ENCODE results near the gene NLE1. TPM values are rescaled to one million over a fixed set of nuclear protein-coding genes. Genes with fewer than 3 reads are reported as not detected.

The NLE1 gene
- total and polyA plus RNA-seq, 2 of the 8 experiments (the other 6 are each of a cell fraction or from before 2014, with no cell fraction given), result 50.4 to 51.5 TPM

DNA sequence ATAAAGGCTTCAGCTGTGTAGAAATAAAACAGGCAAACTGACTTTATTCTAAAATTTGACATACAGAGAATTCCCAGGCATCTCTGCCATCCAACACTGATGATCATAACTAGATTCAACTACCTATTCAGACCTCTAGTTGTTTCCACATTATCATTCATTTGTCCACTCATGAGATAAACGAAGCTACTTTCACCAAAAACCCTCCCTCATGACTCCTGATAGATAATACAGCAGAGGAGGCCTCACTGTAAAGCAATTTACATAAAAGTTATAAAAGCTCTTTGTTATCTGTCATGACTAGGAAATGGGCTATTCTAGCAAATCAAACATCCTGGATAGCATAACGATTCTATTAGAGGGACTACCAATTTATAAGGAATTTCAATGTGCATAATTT, 59.0 kb downstream of the NLE1 start:
- H2BK12ac ChIP-seq (ENCODE audit: low read depth, low read length), result no peak overlapping the region
- ChIA-PET POLR2A (ENCODE audit: partially characterized antibody) (interaction anchor here (1.0 to 1.8 kb wide), 5 partner anchors 13 to 72 kb away, joined by 3 to 9 read pairs (median 3); partner anchors contain the start of genes FNDC8 and RAD51D), CTCF (ENCODE audit: partially characterized antibody) (no interaction called here)
- H3K27ac ChIP-seq (ENCODE audit: low read depth, low read length), result no peak overlapping the region
- no peak for DNase-seq (ENCODE audit: low read depth in 1 of 2, low spot score in 2 of 2)
- H3K9ac ChIP-seq (replicated peaks in 1 of 4; ENCODE audit: extremely low read depth in 1 of 4, low read depth in 3 of 4, low read length in 3 of 4), result no peak overlapping the region
- no peak overlapping the region for H2AK5ac ChIP-seq (ENCODE audit: low read depth, low read length)
- no peaks in the 10 kb centered on the region for H4K20me1 ChIP-seq (replicated peaks in 1 of 2; ENCODE audit: control insufficient read depth in 1 of 2, insufficient read depth in 2 of 2, low read length in 2 of 2)
- H4K91ac ChIP-seq (replicated peaks; ENCODE audit: insufficient read length, low read length), result no peak overlapping the region
- 69% methylated on average over 2 of the region's 2 CpGs; no CpG with 5 or more reads in 1 of the 2 experiments for WGBS, 2 experiments (ENCODE audit: extremely low coverage in 1 of 2, insufficient coverage in 1 of 2, insufficient read length in 1 of 2, insufficient replicate concordance in 2 of 2, low coverage in 1 of 2, low lambda C conversion rate in 2 of 2, missing lambda C conversion rate in 1 of 2)
- H3K4me1 ChIP-seq (replicated peaks in 1 of 4; ENCODE audit: control insufficient read depth in 3 of 4, insufficient read depth in 4 of 4, low read length in 3 of 4), result peaks cover 5 to 19% (median 13%) of the 10 kb centered on the region in 4 experiments; a peak in 6 of 7 replicates
- H3K79me2 ChIP-seq (ENCODE audit: control insufficient read depth in 1 of 2, insufficient read depth in 2 of 2, low read length in 2 of 2), result peaks cover 0 to 8% of the 10 kb centered on the region in 2 experiments; a peak in 1 of 4 replicates
- no peak overlapping the region for H3K56ac ChIP-seq (replicated peaks; ENCODE audit: insufficient read length, low read depth, low read length)
- H3K23ac ChIP-seq (ENCODE audit: insufficient read length), result no peak overlapping the region
- H3K23me2 ChIP-seq (ENCODE audit: low read depth, low read length), result peaks cover under 1% of the 10 kb centered on the region; the same call in 1 of the 2 replicates
- no peak for FAIRE-seq
- no peak overlapping the region for H3K14ac ChIP-seq (ENCODE audit: insufficient read length)
- H3K4me2 ChIP-seq (ENCODE audit: insufficient read depth in 1 of 2, low read depth in 2 of 2, low read length in 2 of 2), result no peak overlapping the region
- H4K5ac ChIP-seq (ENCODE audit: insufficient read length, low read depth, low read length), result no peak overlapping the region
- H3K36me3 ChIP-seq (ENCODE audit: control insufficient read depth in 2 of 4, insufficient read depth in 4 of 4, low read length in 3 of 4), result no peaks in the 10 kb centered on the region
- no peak overlapping the region for H3K4me3 ChIP-seq (ENCODE audit: extremely low read depth in 1 of 4, insufficient read depth in 2 of 4, low read depth in 3 of 4, low read length in 4 of 4)
- H3K9me3 ChIP-seq (ENCODE audit: insufficient read depth in 2 of 2, low read depth in 1 of 2, low read length in 1 of 2), result no peaks in the 10 kb centered on the region
- no peak overlapping the region for H2AFZ ChIP-seq (ENCODE audit: low read length)
- H2BK15ac ChIP-seq (ENCODE audit: low read length), result no peak overlapping the region
- no peak overlapping the region for H3K18ac ChIP-seq (ENCODE audit: extremely low read depth, low read length)
- H2BK5ac ChIP-seq (ENCODE audit: low read depth, low read length), result no peak overlapping the region
- H2BK20ac ChIP-seq (ENCODE audit: low read length), result no peak overlapping the region
- H3K27me3 ChIP-seq (replicated peaks in 1 of 4; ENCODE audit: control insufficient read depth in 3 of 4, extremely low read depth in 1 of 4, insufficient read depth in 3 of 4, low read length in 3 of 4), result no peaks in the 10 kb centered on the region
- H2BK120ac ChIP-seq (replicated peaks; ENCODE audit: low read depth, low read length), result no peak overlapping the region
- H4K8ac ChIP-seq (ENCODE audit: extremely low read depth, insufficient read depth, low read length), result no peak overlapping the region
- H3K4ac ChIP-seq (replicated peaks; ENCODE audit: insufficient read length, low read depth, low read length), result no peak overlapping the region
- no peaks in the 10 kb centered on the region; the same call in 1 of the 2 replicates for H3K79me1 ChIP-seq (ENCODE audit: low read depth, low read length)
- TF ChIP-seq POU5F1 (IDR thresholded peaks at IDR 0.05; ENCODE audit: low read depth, low read length) (no peak), CBX5 (IDR thresholded peaks at IDR 0.05; ENCODE audit: low read depth, low read length) (no peak), ZNF274 (IDR thresholded peaks at IDR 0.05; ENCODE audit: borderline replicate concordance, extremely low read depth, low read length) (no peak), KDM1A (IDR thresholded peaks at IDR 0.05; ENCODE audit: borderline replicate concordance, low read length) (no peak), NRF1 (IDR thresholded peaks at IDR 0.05; ENCODE audit: low read depth, low read length) (no peak), CTBP2 (IDR thresholded peaks at IDR 0.05; ENCODE audit: borderline replicate concordance, insufficient read depth, insufficient read length, low read length) (no peak), EP300 (IDR thresholded peaks at IDR 0.05; ENCODE audit: borderline replicate concordance in 1 of 2, low read depth in 2 of 2, low read length in 2 of 2) (no peak), GABPA (IDR thresholded peaks at IDR 0.05; ENCODE audit: borderline replicate concordance, insufficient read depth, low read length) (no peak), KDM4A (IDR thresholded peaks at IDR 0.05; ENCODE audit: low read depth, low read length, severe bottlenecking) (no peak), RNF2 (IDR thresholded peaks at IDR 0.05; ENCODE audit: borderline replicate concordance, low read depth, low read length, missing control alignments, poor library complexity, severe bottlenecking) (no peak), SP4 (IDR thresholded peaks at IDR 0.05; ENCODE audit: low read length) (no peak), NANOG (IDR thresholded peaks at IDR 0.05; ENCODE audit: insufficient read depth, low read depth, low read length, poor library complexity, severe bottlenecking) (no peak)
- TF ChIP-seq, protein P1, sequence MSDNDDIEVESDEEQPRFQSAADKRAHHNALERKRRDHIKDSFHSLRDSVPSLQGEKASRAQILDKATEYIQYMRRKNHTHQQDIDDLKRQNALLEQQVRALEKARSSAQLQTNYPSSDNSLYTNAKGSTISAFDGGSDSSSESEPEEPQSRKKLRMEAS (IDR thresholded peaks at IDR 0.05), result no peak
